ENCODE measurements around the gene PTPRN2.

PTPRN2 gene

GRCh38 chr7:158327571-158328180 is 259.9 kb downstream of the PTPRN2 start:
- no peak for TF ChIP-seq CTCF (IDR thresholded peaks at IDR 0.05)
- H3K27ac Mint-ChIP-seq = no peak overlapping the region
- H3K4me1 Mint-ChIP-seq = peaks cover 41% of the 10 kb centered on the region
- no peak overlapping the region for H3K4me3 Mint-ChIP-seq
- DNase-seq = no peak
- H3K36me3 Mint-ChIP-seq (ENCODE audit: low read depth) = peaks cover 4% of the 10 kb centered on the region
- H3K9me3 Mint-ChIP-seq = peaks cover 20% of the 10 kb centered on the region
- H3K27me3 Mint-ChIP-seq (ENCODE audit: low read depth, poor library complexity) = peaks cover 7% of the 10 kb centered on the region

GRCh38 chr7:158327012-158327411 is 260.6 kb downstream of the PTPRN2 start:
- Mint-ChIP-seq H3K4me1 (peaks cover 41% of the 10 kb centered on the region), H3K9me3 (peaks cover 13% of the 10 kb centered on the region), H3K36me3 (ENCODE audit: low read depth) (no peaks in the 10 kb centered on the region), H3K27ac (peak overlapping the region; percentile 17), H3K27me3 (ENCODE audit: low read depth, poor library complexity) (peaks cover 9% of the 10 kb centered on the region), H3K4me3 (no peak overlapping the region)
- no peak for TF ChIP-seq CTCF (IDR thresholded peaks at IDR 0.05)
- DNase-seq = no peak

DNA sequence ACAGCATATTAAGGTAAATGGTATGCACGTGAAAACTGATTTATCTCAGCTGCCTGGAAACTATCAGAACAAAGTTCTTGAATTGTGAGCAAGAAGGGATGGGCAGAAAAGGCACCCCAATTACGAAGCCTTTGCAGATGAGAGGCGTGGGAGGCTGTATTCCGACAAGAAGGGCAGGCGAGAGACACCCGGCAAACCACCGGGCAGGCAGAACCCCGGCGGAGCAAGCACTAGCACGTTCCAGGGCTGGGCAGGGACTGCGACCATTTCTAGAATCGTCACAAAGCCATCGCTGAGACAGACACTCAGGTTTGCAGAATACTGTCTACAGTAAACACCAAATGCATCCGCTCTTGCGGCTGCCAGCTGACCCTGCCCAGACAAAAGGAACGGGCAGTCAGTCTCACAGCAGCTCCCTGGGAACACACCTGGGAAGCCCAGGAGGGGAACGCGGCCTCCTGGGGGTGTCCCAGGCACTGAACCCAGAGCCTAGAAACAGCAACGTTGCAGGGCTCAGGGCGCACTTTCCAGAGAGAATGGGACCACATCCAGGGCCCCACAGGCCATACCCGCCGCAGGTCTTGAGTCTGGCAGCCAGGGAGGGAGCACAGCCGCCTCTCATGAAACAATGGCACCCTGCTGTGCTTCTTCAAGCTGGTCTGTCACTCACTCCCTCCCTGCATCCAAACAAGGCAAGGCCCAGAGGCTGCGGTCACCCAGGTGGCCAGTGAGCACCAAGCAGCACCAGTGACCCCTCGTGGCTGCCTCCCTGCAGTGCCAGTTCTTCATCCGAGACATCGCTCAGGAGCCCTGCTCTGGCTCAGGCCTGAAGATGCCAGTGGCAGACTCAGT is 261.9 kb downstream of the PTPRN2 start:
- DNase-seq = peak; percentile 81
- H3K4me3 Mint-ChIP-seq = no peak overlapping the region
- peaks cover 41% of the 10 kb centered on the region for H3K4me1 Mint-ChIP-seq

DNA sequence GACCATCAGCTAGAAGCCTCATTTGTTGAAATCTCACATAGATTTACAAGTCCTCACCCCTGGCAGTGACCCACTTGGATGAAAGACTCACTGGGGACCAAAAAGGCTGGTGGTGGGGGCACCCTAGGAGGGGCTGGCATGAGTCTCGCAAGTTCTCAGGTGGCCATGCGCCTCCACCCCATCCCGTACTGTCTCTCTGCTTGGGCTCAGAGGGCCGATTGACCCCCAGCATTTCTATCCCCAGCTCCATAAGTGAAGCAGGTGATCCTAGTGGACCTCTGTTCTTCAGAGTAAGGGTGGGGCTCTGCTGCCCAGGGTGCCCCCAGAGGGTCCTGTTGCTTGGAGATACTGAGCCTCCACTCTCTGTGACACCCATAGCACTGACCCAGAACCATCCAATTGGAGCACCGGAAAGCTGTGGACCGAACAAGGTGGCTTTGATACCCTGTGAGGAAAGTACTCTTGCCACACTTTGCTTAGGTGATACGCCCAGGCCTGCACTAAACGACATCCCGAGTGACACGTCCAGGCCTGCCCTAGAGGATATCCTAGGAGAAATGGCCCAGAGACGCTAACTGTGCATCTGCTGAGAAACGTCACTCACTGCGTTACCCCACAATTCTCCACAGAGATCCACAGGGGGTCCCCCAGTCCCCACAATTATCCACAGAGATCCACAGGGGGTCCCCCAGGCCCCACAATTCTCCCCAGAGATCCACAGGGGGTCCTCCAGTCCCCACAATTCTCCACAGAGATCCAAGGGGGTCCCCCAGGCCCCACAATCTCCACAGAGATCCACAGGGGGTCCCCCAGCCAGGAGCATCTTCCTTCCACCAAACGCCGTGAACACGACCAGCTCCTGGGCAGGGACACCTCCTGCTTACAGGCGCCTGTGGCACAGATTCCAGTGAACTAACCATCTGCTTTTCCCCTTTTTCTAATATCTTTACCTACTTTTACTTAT is 262.9 kb downstream of the PTPRN2 start:
- no peak overlapping the region for H3K4me3 Mint-ChIP-seq
- H3K4me1 Mint-ChIP-seq = peaks cover 41% of the 10 kb centered on the region

More for the DNA sequence above, 261.9 kb downstream of the PTPRN2 start:
- peaks cover 9% of the 10 kb centered on the region for H3K27me3 Mint-ChIP-seq (ENCODE audit: low read depth, poor library complexity)
- peak; percentile 82 for TF ChIP-seq CTCF (IDR thresholded peaks at IDR 0.05)
- peaks cover under 1% of the 10 kb centered on the region for H3K9me3 Mint-ChIP-seq
- no peak overlapping the region for H3K27ac Mint-ChIP-seq
- H3K36me3 Mint-ChIP-seq (ENCODE audit: low read depth) = no peaks in the 10 kb centered on the region

More for the DNA sequence above, 262.9 kb downstream of the PTPRN2 start:
- no peak overlapping the region for H3K27ac Mint-ChIP-seq
- no peaks in the 10 kb centered on the region for H3K9me3 Mint-ChIP-seq
- H3K36me3 Mint-ChIP-seq (ENCODE audit: low read depth) = no peaks in the 10 kb centered on the region
- DNase-seq = no peak
- no peak for TF ChIP-seq CTCF (IDR thresholded peaks at IDR 0.05)
- peaks cover 13% of the 10 kb centered on the region for H3K27me3 Mint-ChIP-seq (ENCODE audit: low read depth, poor library complexity)

Data from nephron progenitor cell (in vitro differentiated cells).